ENCODE measurements around the gene METTL2B.
"Not testable (repeated sequence)": the region's sequence is repeated elsewhere in the genome, so short reads cannot be mapped to it uniquely, and the experiment has no call there.

METTL2B gene

DNA sequence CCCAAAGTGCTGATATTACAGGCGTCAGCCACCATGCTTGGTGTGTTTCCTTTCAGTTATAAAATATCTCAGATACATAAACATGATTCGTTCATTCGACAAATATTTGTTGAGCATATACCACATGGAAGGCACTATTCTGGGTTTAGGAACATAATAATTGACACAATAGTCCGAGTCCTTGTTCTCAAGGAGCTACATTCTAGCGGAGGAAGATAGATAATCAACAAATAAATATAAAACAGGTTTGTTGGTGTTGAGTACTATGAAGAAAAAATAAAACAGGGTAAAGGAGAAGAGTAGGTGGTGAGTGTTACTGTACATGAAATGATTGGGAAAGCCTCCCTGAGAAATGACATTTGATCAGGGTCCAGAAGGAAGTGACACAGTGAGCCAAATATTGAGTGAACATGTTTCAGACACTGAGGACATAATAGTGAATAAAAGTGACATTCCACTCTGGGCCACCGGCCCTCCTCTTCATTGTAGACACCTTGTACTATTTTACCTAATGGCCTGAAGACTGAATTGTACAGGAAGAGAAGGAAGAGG, 27.7 kb upstream of the METTL2B start:
- H3K4me1 ChIP-seq, result no peaks in the 10 kb centered on the region; the same call in 1 of the 2 replicates
- H3K9me3 ChIP-seq, result no peaks in the 10 kb centered on the region
- H3K27me3 ChIP-seq (ENCODE audit: low read depth), result peaks cover 5% of the 10 kb centered on the region; the same call in 1 of the 2 replicates
- H3K36me3 ChIP-seq (replicated peaks), result no peaks in the 10 kb centered on the region
- no peak for DNase-seq (ENCODE audit: low spot score in 2 of 2)
- in situ Hi-C loops (cut with MboI; ENCODE audit: low sequenced_read_pairs), result no loop called here
- H3K4me3 ChIP-seq, result no peak overlapping the region

- Histone ChIP-seq H3K4me3 (no peak overlapping the region), H3K9me3 (no peaks in the 10 kb centered on the region), H3K4me1 (peaks cover 7% of the 10 kb centered on the region), H3K36me3 (replicated peaks) (no peaks in the 10 kb centered on the region), H3K27me3 (ENCODE audit: low read depth) (peaks cover 5% of the 10 kb centered on the region; the same call in 1 of the 2 replicates)
- in situ Hi-C loops (cut with MboI; ENCODE audit: low sequenced_read_pairs), result no loop called here
- DNase-seq (ENCODE audit: low spot score in 2 of 2), result no peak
Measured at GRCh38 chr7:128450409-128450808, 26.1 kb upstream of the METTL2B start.

- in situ Hi-C loops (cut with MboI; ENCODE audit: low sequenced_read_pairs), result no loop called here
- Histone ChIP-seq H3K4me1 (peaks cover 7% of the 10 kb centered on the region), H3K9me3 (no peaks in the 10 kb centered on the region), H3K36me3 (replicated peaks) (no peaks in the 10 kb centered on the region), H3K27me3 (ENCODE audit: low read depth) (peaks cover 5% of the 10 kb centered on the region; the same call in 1 of the 2 replicates), H3K4me3 (no peak overlapping the region)
- no peak for DNase-seq (ENCODE audit: low spot score in 2 of 2)
Measured at GRCh38 chr7:128450913-128451312, 25.6 kb upstream of the METTL2B start.

GRCh38 chr7:128452552-128452951, 24.0 kb upstream of the METTL2B start:
- peaks cover 5% of the 10 kb centered on the region; the same call in 1 of the 2 replicates for H3K27me3 ChIP-seq (ENCODE audit: low read depth)
- H3K36me3 ChIP-seq (replicated peaks), result peaks cover 4% of the 10 kb centered on the region
- in situ Hi-C loops (cut with MboI; ENCODE audit: low sequenced_read_pairs), result no loop called here
- DNase-seq (ENCODE audit: low spot score in 2 of 2), result no peak
- peaks cover 12% of the 10 kb centered on the region for H3K4me1 ChIP-seq
- H3K4me3 ChIP-seq, result no peak overlapping the region
- H3K9me3 ChIP-seq, result no peaks in the 10 kb centered on the region

- H3K27me3 ChIP-seq (ENCODE audit: low read depth), result peaks cover 5% of the 10 kb centered on the region; the same call in 1 of the 2 replicates
- peaks cover 12% of the 10 kb centered on the region for H3K4me1 ChIP-seq
- in situ Hi-C loops (cut with MboI; ENCODE audit: low sequenced_read_pairs), result no loop called here
- H3K9me3 ChIP-seq, result no peaks in the 10 kb centered on the region
- peaks cover 11% of the 10 kb centered on the region for H3K36me3 ChIP-seq (replicated peaks)
- H3K4me3 ChIP-seq, result no peak overlapping the region
- peak in 1 of 2 experiments; percentile 36 for DNase-seq (ENCODE audit: low spot score in 2 of 2)
Measured at GRCh38 chr7:128453836-128454804, 22.4 kb upstream of the METTL2B start.

- Histone ChIP-seq H3K4me1 (peaks cover 12% of the 10 kb centered on the region), H3K4me3 (peak overlapping the region; percentile 85), H3K36me3 (replicated peaks) (peaks cover 11% of the 10 kb centered on the region), H3K27me3 (ENCODE audit: low read depth) (peaks cover 5% of the 10 kb centered on the region; the same call in 1 of the 2 replicates), H3K9me3 (no peaks in the 10 kb centered on the region)
- DNase-seq (ENCODE audit: low spot score in 2 of 2), result no peak
- in situ Hi-C loops (cut with MboI; ENCODE audit: low sequenced_read_pairs), result no loop called here
Measured at GRCh38 chr7:128454808-128455542, 21.6 kb upstream of the METTL2B start.

DNA sequence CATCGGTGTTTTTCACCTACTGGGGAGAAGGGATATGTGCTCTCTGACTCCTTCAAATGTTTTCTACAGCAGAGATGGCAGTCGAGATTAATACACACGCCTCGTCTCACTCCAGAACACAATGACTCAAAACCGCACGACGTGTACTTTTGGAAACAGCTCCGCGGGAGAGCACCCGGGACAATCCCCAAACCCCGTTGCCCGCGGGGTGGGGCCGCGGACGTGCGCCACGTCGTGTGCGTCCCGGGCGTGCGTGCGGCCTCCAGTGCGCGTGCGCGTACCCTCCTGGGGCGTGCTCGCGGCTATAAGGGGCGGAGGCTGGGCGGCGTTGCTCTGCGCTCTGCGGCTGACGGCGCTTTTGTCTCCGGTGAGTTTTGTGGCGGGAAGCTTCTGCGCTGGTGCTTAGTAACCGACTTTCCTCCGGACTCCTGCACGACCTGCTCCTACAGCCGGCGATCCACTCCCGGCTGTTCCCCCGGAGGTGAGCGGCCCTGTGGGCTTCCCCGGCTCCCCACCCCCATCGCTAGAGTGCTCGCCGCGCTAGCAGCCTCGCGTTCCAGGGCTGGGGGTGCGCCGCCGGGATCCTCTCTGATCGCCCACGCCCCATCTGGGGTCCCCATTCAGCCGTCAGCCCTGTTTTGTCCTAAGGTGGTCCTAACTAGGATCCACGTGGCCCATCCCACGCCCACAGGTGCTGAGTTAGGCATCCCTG, 20.8 kb upstream of the METTL2B start, which contains the start of gene HILPDA:
Gene HILPDA (plus strand): TSS at position 336 of the 712 bp plus-strand sequence. CDS start 1,391 bp downstream, outside the sequence.
- peak; percentile 83 to 95 for DNase-seq (ENCODE audit: low spot score in 2 of 2)
- in situ Hi-C loops (cut with MboI; ENCODE audit: low sequenced_read_pairs), result no loop called here
- H3K4me1 ChIP-seq, result peaks cover 12% of the 10 kb centered on the region
- peaks cover 5% of the 10 kb centered on the region; the same call in 1 of the 2 replicates for H3K27me3 ChIP-seq (ENCODE audit: low read depth)
- H3K4me3 ChIP-seq, result peak within 1 kb of the TSS; percentile 85
- H3K36me3 ChIP-seq (replicated peaks), result peaks cover 11% of the 10 kb centered on the region
- H3K9me3 ChIP-seq, result no peaks in the 10 kb centered on the region

GRCh38 chr7:128456255-128456725, 20.3 kb upstream of the METTL2B start:
- Histone ChIP-seq H3K27me3 (ENCODE audit: low read depth) (peaks cover 5% of the 10 kb centered on the region; the same call in 1 of the 2 replicates), H3K4me3 (peak overlapping the region; percentile 85), H3K4me1 (peaks cover 12% of the 10 kb centered on the region), H3K36me3 (replicated peaks) (peaks cover 11% of the 10 kb centered on the region), H3K9me3 (no peaks in the 10 kb centered on the region)
- DNase-seq (ENCODE audit: low spot score in 2 of 2), result no peak
- in situ Hi-C loops (cut with MboI; ENCODE audit: low sequenced_read_pairs), result no loop called here

GRCh38 chr7:128457385-128457784, 19.2 kb upstream of the METTL2B start:
- H3K27me3 ChIP-seq (ENCODE audit: low read depth); H3K9me3 ChIP-seq; in situ Hi-C loops (cut with MboI; ENCODE audit: low sequenced_read_pairs); DNase-seq (ENCODE audit: low spot score in 2 of 2): not testable (repeated sequence)
- peaks cover 11% of the 10 kb centered on the region for H3K36me3 ChIP-seq (replicated peaks)
- peak overlapping the region; percentile 85 for H3K4me3 ChIP-seq
- peaks cover 15% of the 10 kb centered on the region for H3K4me1 ChIP-seq

GRCh38 chr7:128458956-128459355, 17.6 kb upstream of the METTL2B start:
- H3K9me3 ChIP-seq, result no peaks in the 10 kb centered on the region
- H3K36me3 ChIP-seq (replicated peaks), result peaks cover 11% of the 10 kb centered on the region
- in situ Hi-C loops (cut with MboI; ENCODE audit: low sequenced_read_pairs), result no loop called here
- peaks cover 15% of the 10 kb centered on the region for H3K4me1 ChIP-seq
- DNase-seq (ENCODE audit: low spot score in 2 of 2), result no peak
- H3K27me3 ChIP-seq (ENCODE audit: low read depth), result no peaks in the 10 kb centered on the region
- H3K4me3 ChIP-seq, result no peak overlapping the region

DNA sequence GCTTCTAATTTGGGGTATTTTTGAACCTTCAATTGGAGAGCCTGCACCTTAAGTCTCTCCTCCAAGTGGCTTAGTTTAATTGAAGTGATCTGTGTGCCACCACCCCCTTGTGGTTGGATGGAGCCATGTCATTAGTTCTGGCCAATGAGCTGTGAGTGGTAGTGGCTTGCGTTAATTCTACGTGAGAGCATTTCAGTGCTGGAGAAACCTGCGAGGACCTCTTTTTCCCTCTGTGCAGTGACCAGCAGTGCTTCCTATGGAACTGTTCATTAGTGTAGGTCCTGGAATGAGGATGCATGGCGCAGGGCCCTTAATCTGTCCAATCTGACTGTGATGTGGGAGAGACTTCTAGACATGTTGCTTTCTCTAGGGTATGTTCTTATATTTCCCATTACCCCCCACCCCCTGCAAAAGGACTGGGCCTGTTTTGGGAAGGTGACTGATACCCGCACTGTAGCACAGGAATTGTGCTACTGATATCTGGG, 17.1 kb upstream of the METTL2B start:
- Histone ChIP-seq H3K4me3 (no peak overlapping the region), H3K27me3 (ENCODE audit: low read depth) (no peaks in the 10 kb centered on the region), H3K36me3 (replicated peaks) (peaks cover 11% of the 10 kb centered on the region), H3K9me3 (no peaks in the 10 kb centered on the region), H3K4me1 (peaks cover 18% of the 10 kb centered on the region)
- peak; percentile 68 to 76 for DNase-seq (ENCODE audit: low spot score in 2 of 2)
- in situ Hi-C loops (cut with MboI; ENCODE audit: low sequenced_read_pairs), result no loop called here

DNA sequence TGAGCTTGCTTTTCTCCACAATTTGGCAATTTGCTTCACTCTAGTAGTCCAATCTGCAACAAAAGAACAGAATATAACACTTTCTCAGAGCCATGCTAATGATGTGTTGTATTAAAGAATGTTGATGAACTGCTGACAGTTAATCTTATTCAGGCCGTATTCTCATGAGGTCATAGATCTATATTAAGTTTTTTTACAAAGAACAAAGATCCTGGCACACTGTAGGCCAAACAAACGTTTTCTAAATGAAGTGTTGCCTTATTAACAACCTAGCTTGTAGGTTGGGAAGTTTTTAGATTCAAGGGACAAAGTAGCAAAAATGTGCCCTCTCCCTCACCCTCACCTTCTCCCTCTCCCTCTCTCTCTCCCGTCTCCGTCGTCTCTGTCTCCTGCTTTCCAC, 14.1 kb upstream of the METTL2B start:
- Histone ChIP-seq H3K36me3 (replicated peaks) (peaks cover 8% of the 10 kb centered on the region), H3K9me3 (no peaks in the 10 kb centered on the region), H3K4me3 (no peak overlapping the region), H3K27me3 (ENCODE audit: low read depth) (no peaks in the 10 kb centered on the region), H3K4me1 (peaks cover 6% of the 10 kb centered on the region)
- DNase-seq (ENCODE audit: low spot score in 2 of 2), result no peak
- in situ Hi-C loops (cut with MboI; ENCODE audit: low sequenced_read_pairs), result no loop called here

DNA sequence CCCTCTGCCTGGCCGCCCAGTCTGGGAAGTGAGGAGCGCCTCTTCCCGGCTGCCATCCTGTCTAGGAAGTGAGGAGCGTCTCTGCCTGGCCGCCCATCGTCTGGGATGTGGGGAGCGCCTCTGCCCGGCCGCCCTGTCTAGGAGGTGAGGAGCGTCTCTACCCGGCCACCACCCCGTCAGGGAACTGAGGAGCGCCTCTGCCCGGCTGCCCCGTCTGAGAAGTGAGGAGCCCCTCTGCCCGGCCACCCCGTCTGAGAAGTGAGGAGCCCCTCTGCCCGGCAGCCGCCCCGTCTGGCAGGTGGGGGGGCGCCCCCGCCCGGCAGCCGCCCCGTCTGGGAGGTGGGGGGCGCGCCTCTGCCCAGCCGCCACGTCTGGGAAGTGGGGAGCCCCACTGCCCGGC, 13.2 kb upstream of the METTL2B start:
- H3K27me3 ChIP-seq (ENCODE audit: low read depth); H3K4me1 ChIP-seq; in situ Hi-C loops (cut with MboI; ENCODE audit: low sequenced_read_pairs); H3K36me3 ChIP-seq (replicated peaks); DNase-seq (ENCODE audit: low spot score in 2 of 2); H3K4me3 ChIP-seq; H3K9me3 ChIP-seq: not testable (repeated sequence)

Measured in HAP-1 (cell line).